Measurements from ENCODE around the gene UBN1.

UBN1 gene

DNA sequence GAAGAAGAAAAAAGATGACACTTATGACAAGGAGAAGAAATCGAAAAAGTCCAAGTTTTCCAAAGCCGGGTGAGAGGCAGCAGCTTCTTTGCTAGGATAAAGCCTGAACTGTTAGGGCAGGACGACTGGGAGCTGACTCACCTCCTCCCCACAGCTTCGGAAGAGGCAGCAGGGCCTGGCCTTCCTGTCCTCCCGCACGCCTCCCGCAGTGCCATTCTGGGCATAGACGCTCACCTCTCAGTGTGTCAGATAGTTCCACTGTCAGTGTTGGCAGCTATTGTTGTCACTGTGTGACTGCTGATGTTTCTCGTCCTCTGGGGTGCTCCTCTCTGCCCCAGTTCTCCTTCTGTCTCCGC lies 12.6 kb downstream of the UBN1 start:
- no peak for DNase-seq

- DNase-seq, result no peak
These were observed 13.6 kb downstream of the UBN1 start for GRCh38 chr16:4860727-4861342.

DNA sequence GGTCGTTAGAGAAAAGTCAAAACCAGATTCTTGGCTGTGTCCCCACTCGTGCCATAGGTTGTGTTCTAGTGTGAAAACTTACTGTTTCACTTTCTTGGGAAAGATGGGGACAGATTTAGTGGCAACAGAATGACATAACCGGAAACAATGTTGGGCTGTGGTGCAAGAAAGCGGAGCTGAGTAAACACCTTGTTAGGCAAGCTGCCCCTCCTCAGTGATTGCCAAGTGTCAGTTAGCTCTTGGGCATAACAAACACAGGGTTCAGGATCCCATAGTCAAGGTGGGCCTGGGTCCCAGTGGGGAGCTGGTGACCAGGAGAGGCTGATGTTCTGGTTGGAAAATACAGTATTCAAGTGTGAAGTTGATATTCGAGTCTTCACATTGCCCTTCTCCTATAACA lies 15.4 kb downstream of the UBN1 start:
- DNase-seq, result no peak

- DNase-seq, result no peak
These were observed 17.4 kb downstream of the UBN1 start for GRCh38 chr16:4864728-4865127.

DNA sequence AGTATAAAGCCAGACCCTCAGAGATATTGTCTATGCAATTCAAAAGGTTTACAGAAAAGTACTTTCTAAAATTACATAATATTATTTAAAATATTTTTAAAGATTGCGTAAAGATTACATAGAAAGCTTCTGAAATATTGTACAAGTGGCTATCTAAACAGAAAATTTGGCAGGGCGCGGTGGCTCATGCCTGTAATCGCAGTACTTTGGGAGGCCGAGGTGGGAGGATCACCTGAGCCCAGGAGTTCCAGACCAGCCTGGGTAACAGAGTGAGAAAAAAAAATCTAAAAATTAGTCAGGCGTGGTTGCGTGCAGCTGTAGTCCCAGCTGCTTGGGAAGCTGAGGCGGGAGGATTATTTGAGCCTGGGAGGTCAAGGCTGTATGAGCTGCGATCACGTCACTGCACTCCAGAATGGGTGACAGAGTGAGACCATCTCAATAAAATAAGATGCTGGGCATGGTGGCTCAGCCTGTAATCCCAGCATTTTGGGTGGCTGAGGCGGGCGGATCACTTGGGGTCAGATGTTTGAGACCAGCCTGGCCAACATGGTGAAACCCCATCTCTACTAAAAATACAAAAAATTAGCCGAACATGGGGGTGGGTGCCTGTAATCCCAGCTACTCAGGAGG lies 18.1 kb downstream of the UBN1 start:
- no peak for DNase-seq

- DNase-seq, result no peak
These were observed 19.3 kb downstream of the UBN1 start for GRCh38 chr16:4866586-4866985.

- DNase-seq, result no peak
These were observed 20.7 kb downstream of the UBN1 start for GRCh38 chr16:4868026-4868425.

GRCh38 chr16:4868535-4868934 lies 21.3 kb downstream of the UBN1 start:
- DNase-seq, result no peak

DNA sequence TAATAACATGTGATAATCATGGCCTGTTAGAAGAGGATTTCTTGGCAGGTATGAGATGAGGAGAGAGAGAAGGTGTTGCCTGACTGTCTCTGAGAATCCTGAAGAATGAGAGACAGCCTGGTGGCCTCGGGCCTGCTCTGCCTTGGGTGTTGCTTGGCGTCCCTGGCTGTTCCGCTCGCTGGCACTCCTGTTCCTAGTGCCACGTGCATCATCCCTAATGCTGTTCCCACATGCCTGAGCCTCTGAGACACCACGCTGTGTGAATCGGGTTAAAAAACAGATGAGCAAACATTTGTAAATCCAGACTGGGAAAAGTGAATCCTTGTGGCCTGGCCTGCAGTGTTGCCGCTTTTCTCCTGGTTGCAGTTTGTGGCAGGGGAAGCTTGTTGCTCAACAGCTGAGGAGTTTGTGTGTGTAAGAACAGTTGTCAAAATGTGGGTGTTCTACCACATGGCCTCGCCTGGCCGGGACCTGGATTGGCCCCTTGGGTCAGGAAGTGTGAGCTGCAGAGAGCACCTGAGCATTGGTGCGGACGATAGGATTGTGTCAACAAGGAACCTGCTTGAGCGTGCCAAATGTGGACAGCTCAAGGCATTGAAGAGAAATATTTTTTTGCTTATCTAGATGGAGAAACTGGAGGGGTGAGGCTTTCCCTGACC lies 22.0 kb downstream of the UBN1 start:
- no peak for DNase-seq

- no peak for DNase-seq
These were observed 22.9 kb downstream of the UBN1 start for GRCh38 chr16:4870138-4870671.

DNA sequence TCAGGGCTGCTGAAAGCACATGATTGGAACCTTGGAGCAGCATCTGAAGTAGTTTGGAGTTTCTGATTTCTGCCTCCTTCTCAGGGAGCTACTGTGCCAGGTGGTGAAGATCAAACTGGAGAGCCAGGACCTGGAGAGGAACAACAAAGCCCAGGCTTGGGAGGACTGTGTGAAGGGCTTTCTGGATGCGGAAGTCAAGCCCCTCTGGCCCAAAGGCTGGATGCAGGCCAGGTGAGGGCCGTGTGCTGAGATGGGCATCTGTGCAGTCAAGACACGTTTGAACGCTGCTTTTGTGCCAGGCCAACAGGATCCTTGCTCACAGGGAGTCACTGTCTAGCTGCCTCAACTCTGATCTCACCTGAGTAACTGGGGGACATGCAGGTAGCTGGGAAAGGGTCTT lies 23.8 kb downstream of the UBN1 start:
- no peak for DNase-seq

DNA sequence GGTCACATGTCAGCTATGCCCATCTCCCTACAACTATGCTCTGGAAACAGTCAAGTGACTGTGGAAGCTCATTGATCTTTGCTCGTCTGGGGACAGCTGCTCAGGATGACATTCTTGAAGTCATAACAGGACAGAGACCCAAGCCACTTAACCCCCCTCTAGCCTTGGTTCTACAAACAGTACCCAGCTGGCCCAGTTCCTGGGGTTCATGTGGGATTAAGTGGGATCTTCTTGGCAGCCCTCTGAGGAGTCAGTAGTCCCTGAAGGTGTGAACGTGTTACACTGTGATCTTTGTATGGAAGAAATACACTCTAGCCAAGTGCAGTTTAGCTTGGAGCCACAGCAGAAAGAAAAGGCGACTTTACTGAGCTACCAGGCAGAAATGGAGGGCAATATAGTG lies 25.8 kb downstream of the UBN1 start:
- DNase-seq, result no peak

DNA sequence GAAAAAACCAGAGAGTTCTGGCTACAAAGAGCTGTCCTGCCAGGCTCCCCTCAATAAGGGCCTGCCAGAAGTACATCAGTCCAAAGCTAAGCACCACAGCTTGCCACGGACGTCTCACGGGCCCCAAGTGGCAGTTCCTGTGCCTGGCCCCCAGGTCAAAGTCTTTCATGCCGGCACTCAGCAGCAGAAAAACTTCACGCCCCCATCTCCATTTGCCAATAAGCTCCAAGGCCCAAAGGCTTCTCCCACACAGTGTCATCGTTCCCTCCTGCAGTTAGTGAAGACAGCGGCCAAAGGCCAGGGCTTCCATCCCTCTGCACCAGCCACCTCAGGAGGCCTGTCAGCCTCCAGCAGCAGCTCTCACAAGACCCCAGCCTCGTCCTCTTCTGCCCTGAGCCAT lies 27.4 kb downstream of the UBN1 start:
- DNase-seq, result no peak

GRCh38 chr16:4876646-4877379 lies 29.5 kb downstream of the UBN1 start:
- no peak for DNase-seq

DNA sequence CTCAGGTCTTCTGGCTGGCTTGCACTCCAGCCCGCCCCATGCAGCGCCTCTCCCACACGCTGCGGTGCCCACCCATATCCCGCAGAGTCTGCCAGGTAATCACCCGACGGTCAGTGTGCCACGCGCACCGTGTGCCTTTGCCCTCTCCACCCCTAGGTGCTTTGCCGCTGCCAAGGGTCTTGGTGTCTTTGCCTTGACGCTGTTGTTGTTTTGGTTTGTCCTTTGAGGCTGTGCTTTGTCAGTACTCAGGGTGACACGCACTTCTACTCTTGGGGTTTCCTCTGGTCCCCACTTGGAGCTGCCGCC lies 30.1 kb downstream of the UBN1 start:
- no peak for DNase-seq

- no peak for DNase-seq
These were observed 31.8 kb downstream of the UBN1 start for GRCh38 chr16:4879049-4879448.

DNA sequence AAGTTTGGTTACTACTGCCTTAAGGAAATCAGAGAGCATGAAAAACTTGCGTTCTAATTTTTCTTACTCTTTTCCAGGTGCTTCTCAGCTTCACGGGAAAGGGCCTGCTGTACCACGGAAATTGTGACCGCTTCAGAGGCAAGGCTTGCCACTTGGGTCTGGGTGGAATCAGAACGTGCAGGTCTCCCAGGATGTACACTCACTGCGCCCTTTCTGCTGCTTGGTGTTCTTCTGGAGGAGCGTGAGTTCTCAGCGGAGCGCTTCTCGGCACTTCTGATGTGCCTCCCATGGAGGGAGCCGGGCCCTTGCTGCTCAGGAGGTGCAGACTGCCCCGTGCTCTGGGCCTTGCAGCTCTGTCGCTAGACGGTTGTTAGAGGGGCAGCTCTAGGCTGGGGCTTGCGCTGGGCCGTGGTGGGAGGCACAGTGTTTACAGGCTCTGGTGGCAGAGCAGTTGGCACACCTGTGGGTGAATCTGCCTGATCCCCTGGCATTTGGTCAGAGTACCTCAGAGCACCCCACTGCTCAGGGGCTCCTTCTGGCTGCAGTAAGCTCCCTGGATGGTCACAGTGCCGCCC lies 32.8 kb downstream of the UBN1 start:
- DNase-seq, result no peak

- no peak for DNase-seq
These were observed 34.8 kb downstream of the UBN1 start for GRCh38 chr16:4882000-4882632.

GRCh38 chr16:4882633-4883285 lies 35.5 kb downstream of the UBN1 start:
- DNase-seq, result no peak

- DNase-seq, result no peak
These were observed 36.2 kb downstream of the UBN1 start for GRCh38 chr16:4883501-4883900.

DNA sequence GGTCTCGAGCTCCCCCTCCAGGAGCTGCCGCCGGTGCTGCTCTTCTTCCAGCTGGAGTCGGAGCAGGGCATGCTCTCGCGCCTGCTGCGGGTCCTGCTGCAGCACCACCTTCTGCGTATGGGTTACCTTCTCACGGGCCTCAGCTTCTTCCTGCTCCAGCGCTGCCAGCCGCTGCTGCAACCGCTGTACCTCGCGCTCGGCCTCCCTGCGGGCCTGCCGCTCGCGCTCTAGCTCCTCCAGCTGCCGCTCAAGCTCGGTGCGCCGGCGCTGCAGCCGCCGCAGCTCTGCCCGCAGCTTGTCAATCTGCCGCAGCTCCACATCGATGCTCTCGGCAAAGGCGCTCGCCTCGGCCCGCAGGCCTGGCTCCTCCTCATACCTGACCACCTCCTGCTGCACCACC lies 36.9 kb downstream of the UBN1 start:
- no peak for DNase-seq
